ENCODE data around the gene MRPL57.

DNA sequence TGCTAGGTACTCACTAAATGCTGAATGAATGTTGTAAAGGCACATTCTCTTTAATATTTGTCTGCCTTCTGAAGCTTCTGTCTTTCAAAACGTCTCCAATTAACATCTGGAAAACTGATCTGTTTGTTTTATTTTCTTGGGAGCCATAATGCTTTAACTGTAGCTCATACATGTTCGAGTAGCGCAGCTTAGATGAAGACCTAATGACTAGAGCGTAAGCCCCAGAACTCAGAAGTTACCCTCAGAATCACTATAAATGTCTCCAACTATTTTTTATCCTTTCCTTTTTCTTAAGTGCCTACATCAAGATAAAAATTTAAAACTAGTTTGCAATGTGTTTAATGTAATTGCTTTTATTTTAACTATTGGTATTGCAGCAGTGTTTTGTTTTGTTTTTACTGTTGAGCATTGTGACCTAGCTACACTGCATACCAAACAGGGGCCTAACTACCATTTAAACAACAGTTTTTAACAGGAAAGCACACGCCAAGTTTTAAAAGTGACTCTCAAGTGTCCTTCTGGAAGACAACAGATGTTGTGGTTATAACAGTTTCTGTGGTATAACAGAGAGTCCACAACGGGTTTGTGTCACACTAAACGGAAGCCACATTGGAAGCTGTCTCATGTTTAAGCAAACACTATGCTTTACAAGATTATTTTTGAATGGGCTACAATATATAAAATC is 42.0 kb downstream of the MRPL57 start:
- TF ChIP-seq CTCF (IDR thresholded peaks at IDR 0.05; ENCODE audit: low read depth, low read length, missing input control): no peak
- no peak for TF ChIP-seq YY1 (IDR thresholded peaks at IDR 0.05)
- TF ChIP-seq RAD21 (IDR thresholded peaks at IDR 0.05): no peak
- no peak for TF ChIP-seq GABPA (IDR thresholded peaks at IDR 0.05 in 1 of 2, conservative IDR thresholded peaks at IDR 0.05 in 1 of 2)
- TF ChIP-seq, protein P1, sequence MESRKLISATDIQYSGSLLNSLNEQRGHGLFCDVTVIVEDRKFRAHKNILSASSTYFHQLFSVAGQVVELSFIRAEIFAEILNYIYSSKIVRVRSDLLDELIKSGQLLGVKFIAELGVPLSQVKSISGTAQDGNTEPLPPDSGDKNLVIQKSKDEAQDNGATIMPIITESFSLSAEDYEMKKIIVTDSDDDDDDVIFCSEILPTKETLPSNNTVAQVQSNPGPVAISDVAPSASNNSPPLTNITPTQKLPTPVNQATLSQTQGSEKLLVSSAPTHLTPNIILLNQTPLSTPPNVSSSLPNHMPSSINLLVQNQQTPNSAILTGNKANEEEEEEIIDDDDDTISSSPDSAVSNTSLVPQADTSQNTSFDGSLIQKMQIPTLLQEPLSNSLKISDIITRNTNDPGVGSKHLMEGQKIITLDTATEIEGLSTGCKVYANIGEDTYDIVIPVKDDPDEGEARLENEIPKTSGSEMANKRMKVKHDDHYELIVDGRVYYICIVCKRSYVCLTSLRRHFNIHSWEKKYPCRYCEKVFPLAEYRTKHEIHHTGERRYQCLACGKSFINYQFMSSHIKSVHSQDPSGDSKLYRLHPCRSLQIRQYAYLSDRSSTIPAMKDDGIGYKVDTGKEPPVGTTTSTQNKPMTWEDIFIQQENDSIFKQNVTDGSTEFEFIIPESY (IDR thresholded peaks at IDR 0.05): no peak
- no peak for TF ChIP-seq REST (IDR thresholded peaks at IDR 0.05)
- TF ChIP-seq TAF1 (conservative IDR thresholded peaks at IDR 0.05): no peak
- TF ChIP-seq, protein P2, sequence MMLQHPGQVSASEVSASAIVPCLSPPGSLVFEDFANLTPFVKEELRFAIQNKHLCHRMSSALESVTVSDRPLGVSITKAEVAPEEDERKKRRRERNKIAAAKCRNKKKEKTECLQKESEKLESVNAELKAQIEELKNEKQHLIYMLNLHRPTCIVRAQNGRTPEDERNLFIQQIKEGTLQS (IDR thresholded peaks at IDR 0.05): no peak
- TF ChIP-seq HNF4A (conservative IDR thresholded peaks at IDR 0.05): no peak
- TF ChIP-seq HNF4G (IDR thresholded peaks at IDR 0.05): no peak
